ENCODE measurements around the gene RXRB.

RXRB gene

GRCh38 chr6:33217246-33217645 is 16.8 kb upstream of the RXRB start:
- Histone ChIP-seq H3K9me3 (ENCODE audit: control insufficient read depth, insufficient read depth, low read length) (no peaks in the 10 kb centered on the region), H3K9ac (ENCODE audit: low read depth, low read length) (no peak overlapping the region), H3K36me3 (ENCODE audit: insufficient read depth, low read length) (no peaks in the 10 kb centered on the region), H3K4me1 (ENCODE audit: insufficient read depth, low read length) (peaks cover 19% of the 10 kb centered on the region)

GRCh38 chr6:33216117-33216649 is 15.7 kb upstream of the RXRB start:
- H3K36me3 ChIP-seq (ENCODE audit: insufficient read depth, low read length), result no peaks in the 10 kb centered on the region
- no peaks in the 10 kb centered on the region for H3K9me3 ChIP-seq (ENCODE audit: control insufficient read depth, insufficient read depth, low read length)
- no peak overlapping the region for H3K9ac ChIP-seq (ENCODE audit: low read depth, low read length)
- peaks cover 19% of the 10 kb centered on the region for H3K4me1 ChIP-seq (ENCODE audit: insufficient read depth, low read length)

GRCh38 chr6:33215271-33216116 is 15.0 kb upstream of the RXRB start:
- no peaks in the 10 kb centered on the region for H3K36me3 ChIP-seq (ENCODE audit: insufficient read depth, low read length)
- peaks cover 19% of the 10 kb centered on the region for H3K4me1 ChIP-seq (ENCODE audit: insufficient read depth, low read length)
- no peak overlapping the region for H3K9ac ChIP-seq (ENCODE audit: low read depth, low read length)
- H3K9me3 ChIP-seq (ENCODE audit: control insufficient read depth, insufficient read depth, low read length), result no peaks in the 10 kb centered on the region

- Histone ChIP-seq H3K4me1 (ENCODE audit: insufficient read depth, low read length) (peaks cover 19% of the 10 kb centered on the region), H3K9me3 (ENCODE audit: control insufficient read depth, insufficient read depth, low read length) (no peaks in the 10 kb centered on the region), H3K9ac (ENCODE audit: low read depth, low read length) (peak overlapping the region; percentile 54; the same call in 1 of the 2 replicates)
Observed at GRCh38 chr6:33213989-33214335, 13.5 kb upstream of the RXRB start.

GRCh38 chr6:33213166-33213988 is 12.9 kb upstream of the RXRB start:
- H3K36me3 ChIP-seq (ENCODE audit: insufficient read depth, low read length), result no peaks in the 10 kb centered on the region
- peak overlapping the region; percentile 54 for H3K9ac ChIP-seq (ENCODE audit: low read depth, low read length)
- peaks cover 19% of the 10 kb centered on the region for H3K4me1 ChIP-seq (ENCODE audit: insufficient read depth, low read length)

More at GRCh38 chr6:33213989-33214335, 13.5 kb upstream of the RXRB start:
- no peaks in the 10 kb centered on the region for H3K36me3 ChIP-seq (ENCODE audit: insufficient read depth, low read length)

GRCh38 chr6:33212857-33213165 is 12.3 kb upstream of the RXRB start:
- Histone ChIP-seq H3K9ac (ENCODE audit: low read depth, low read length) (peak overlapping the region; percentile 54), H3K36me3 (ENCODE audit: insufficient read depth, low read length) (no peaks in the 10 kb centered on the region), H3K9me3 (ENCODE audit: control insufficient read depth, insufficient read depth, low read length) (no peaks in the 10 kb centered on the region), H3K4me1 (ENCODE audit: insufficient read depth, low read length) (peaks cover 17% of the 10 kb centered on the region)

More at GRCh38 chr6:33213166-33213988, 12.9 kb upstream of the RXRB start:
- no peaks in the 10 kb centered on the region for H3K9me3 ChIP-seq (ENCODE audit: control insufficient read depth, insufficient read depth, low read length)

GRCh38 chr6:33211666-33212422 is 11.4 kb upstream of the RXRB start:
- Histone ChIP-seq H3K4me1 (ENCODE audit: insufficient read depth, low read length) (peaks cover 13% of the 10 kb centered on the region), H3K9ac (ENCODE audit: low read depth, low read length) (no peak overlapping the region), H3K36me3 (ENCODE audit: insufficient read depth, low read length) (no peaks in the 10 kb centered on the region), H3K9me3 (ENCODE audit: control insufficient read depth, insufficient read depth, low read length) (no peaks in the 10 kb centered on the region)

- Histone ChIP-seq H3K4me1 (ENCODE audit: insufficient read depth, low read length) (peaks cover 13% of the 10 kb centered on the region), H3K36me3 (ENCODE audit: insufficient read depth, low read length) (no peaks in the 10 kb centered on the region), H3K9ac (ENCODE audit: low read depth, low read length) (no peak overlapping the region)
Observed at GRCh38 chr6:33211136-33211535, 10.7 kb upstream of the RXRB start.

GRCh38 chr6:33209856-33210255 is 9.4 kb upstream of the RXRB start:
- peaks cover 5% of the 10 kb centered on the region for H3K4me1 ChIP-seq (ENCODE audit: insufficient read depth, low read length)
- no peaks in the 10 kb centered on the region for H3K9me3 ChIP-seq (ENCODE audit: control insufficient read depth, insufficient read depth, low read length)
- H3K9ac ChIP-seq (ENCODE audit: low read depth, low read length), result no peak overlapping the region
- no peaks in the 10 kb centered on the region for H3K36me3 ChIP-seq (ENCODE audit: insufficient read depth, low read length)

More at GRCh38 chr6:33211136-33211535, 10.7 kb upstream of the RXRB start:
- H3K9me3 ChIP-seq (ENCODE audit: control insufficient read depth, insufficient read depth, low read length), result no peaks in the 10 kb centered on the region

- H3K36me3 ChIP-seq (ENCODE audit: insufficient read depth, low read length), result no peaks in the 10 kb centered on the region
- no peaks in the 10 kb centered on the region for H3K9me3 ChIP-seq (ENCODE audit: control insufficient read depth, insufficient read depth, low read length)
- peak within 1 kb of the TSS; percentile 89 for H3K9ac ChIP-seq (ENCODE audit: low read depth, low read length)
- H3K4me1 ChIP-seq (ENCODE audit: insufficient read depth, low read length), result peaks cover 3% of the 10 kb centered on the region; the same call in 1 of the 2 replicates
Observed at GRCh38 chr6:33208091-33208967, 7.9 kb upstream of the RXRB start, which contains the start of gene RING1. Gene RING1, plus strand, starts transcription at chr6:33208500. Its CDS starts 323 bp downstream, at chr6:33208823.

GRCh38 chr6:33207552-33208090 is 7.2 kb upstream of the RXRB start:
- Histone ChIP-seq H3K4me1 (ENCODE audit: insufficient read depth, low read length) (peaks cover 3% of the 10 kb centered on the region; the same call in 1 of the 2 replicates), H3K9me3 (ENCODE audit: control insufficient read depth, insufficient read depth, low read length) (no peaks in the 10 kb centered on the region), H3K9ac (ENCODE audit: low read depth, low read length) (peak overlapping the region; percentile 89), H3K36me3 (ENCODE audit: insufficient read depth, low read length) (peaks cover 4% of the 10 kb centered on the region)

GRCh38 chr6:33206864-33207551 is 6.5 kb upstream of the RXRB start:
- peak overlapping the region; percentile 89; the same call in 1 of the 2 replicates for H3K9ac ChIP-seq (ENCODE audit: low read depth, low read length)
- peaks cover 3% of the 10 kb centered on the region; the same call in 1 of the 2 replicates for H3K4me1 ChIP-seq (ENCODE audit: insufficient read depth, low read length)
- H3K9me3 ChIP-seq (ENCODE audit: control insufficient read depth, insufficient read depth, low read length), result no peaks in the 10 kb centered on the region

More at GRCh38 chr6:33206864-33207551, 6.5 kb upstream of the RXRB start:
- peaks cover 11% of the 10 kb centered on the region for H3K36me3 ChIP-seq (ENCODE audit: insufficient read depth, low read length)
